Testis (tissue), 3 donors: ENCODE results near the gene PPP2R2C. TPM values are rescaled to one million over a fixed set of nuclear protein-coding genes. Genes with fewer than 3 reads are reported as not detected.
A peak's percentile ranks its signal among the peaks of the same experiment; 100 is the strongest.

Experiments used
- DNase-seq: peaks from one replicate; pipeline ENCODE4 v3.0.0-alpha.2; 2019
- H3K27ac ChIP-seq, 2 donors: fragments of 200-600 bp; sonication (generic); one replicate each; pipeline ENCODE4 v1.5.1; 2019
- H3K27me3 ChIP-seq: fragments of 200-600 bp; sonication (generic); one replicate; pipeline ENCODE4 v1.5.1; 2019
- H3K36me3 ChIP-seq: fragments of 200-600 bp; sonication (generic); one replicate; pipeline ENCODE4 v1.5.1; 2017; ENCODE audit warnings: low read depth; ENCODE audit errors: missing control alignments
- H3K4me1 ChIP-seq: fragments of 200-600 bp; sonication (generic); one replicate; pipeline ENCODE4 v1.5.1; 2019
- H3K4me3 ChIP-seq, 2 donors: fragments of 200-600 bp; sonication (generic); one replicate each; pipeline ENCODE4 v1.5.1; 2017 to 2019
- H3K9me3 ChIP-seq: fragments of 200-600 bp; sonication (generic); one replicate; pipeline ENCODE4 v1.5.1; 2017
- POLR2A ChIP-seq: fragments of 450-650 bp; IDR thresholded peaks from one replicate; pipeline ENCODE4 v1.6.1; 2017; ENCODE audit warnings: antibody characterized with exemption, mild to moderate bottlenecking, moderate library complexity
- WGBS, 2 donors: methylation state at CpG; one replicate each; pipeline ENCODE4 v1.1.5; 2018; 5-methylcytosine and 5-hydroxymethylcytosine counted together
- intact Hi-C: fragments of 100-400 bp; cut with DNase I; formaldehyde crosslinking; loops from one replicate; pipeline ENCODE4 v1.15.1; 2023; ENCODE audit warnings: low total_unique reads
- polyA plus RNA-seq: library from polyadenylated mRNA; stranded (reverse); fragments of 350-450 nt; fragmentation: Illumina TruSeq; extraction: RNeasy Lipid Tissue Mini Kit (QIAGEN cat#74804); gene quantifications from one replicate; pipeline ENCODE4 v1.2.3, GENCODE V29; 2014; ENCODE audit warnings: low read depth, low replicate concordance; ENCODE audit not compliant: insufficient read depth
- total RNA-seq, 2 donors: library from RNA; depleted of rRNA; stranded (reverse); fragments of >200 nt; gene quantifications; one replicate each; pipeline ENCODE4 v1.2.3, GENCODE V29; 2016
- TF ChIP-seq, protein P1 (sequence below), 3 experiments: fragments of 450-650 bp in 2 of 3; fragments of 200-600 bp in 1 of 3; sonication (generic) in 1 of 3; IDR thresholded peaks; one replicate each; pipeline ENCODE4 v1.5.1; 2016 to 2019; ENCODE audit warnings: antibody characterized with exemption in 3 of 3, mild to moderate bottlenecking in 2 of 3, moderate library complexity in 1 of 3

PPP2R2C gene
- total and polyA plus RNA-seq, 3 donors from 2014 or later, result 7.9 to 20.4 (median 13.1) TPM

DNA sequence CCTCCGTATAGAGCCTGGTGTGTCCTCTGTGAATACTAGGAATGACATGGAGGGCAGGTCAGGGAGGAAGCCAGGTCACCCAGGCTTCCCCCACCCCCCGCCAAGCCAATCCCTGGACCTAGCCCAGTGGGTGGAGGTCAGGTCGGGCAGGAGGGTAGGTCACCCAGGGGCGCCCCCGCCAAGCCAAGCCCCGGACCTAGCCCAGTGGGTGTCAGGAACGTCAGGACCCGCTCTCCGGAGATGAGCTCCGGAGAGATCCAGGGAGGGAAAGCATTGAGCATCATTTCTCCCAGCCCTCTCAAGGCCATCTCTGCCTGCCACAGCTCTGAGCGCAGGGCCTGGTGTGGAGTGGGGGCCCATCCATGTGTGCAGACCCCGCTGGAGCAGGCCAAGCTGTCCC lies 154.2 kb downstream of the PPP2R2C start:
- intact Hi-C loops, result no loop called here
- TF ChIP-seq POLR2A, result no peak
- TF ChIP-seq, protein P1, sequence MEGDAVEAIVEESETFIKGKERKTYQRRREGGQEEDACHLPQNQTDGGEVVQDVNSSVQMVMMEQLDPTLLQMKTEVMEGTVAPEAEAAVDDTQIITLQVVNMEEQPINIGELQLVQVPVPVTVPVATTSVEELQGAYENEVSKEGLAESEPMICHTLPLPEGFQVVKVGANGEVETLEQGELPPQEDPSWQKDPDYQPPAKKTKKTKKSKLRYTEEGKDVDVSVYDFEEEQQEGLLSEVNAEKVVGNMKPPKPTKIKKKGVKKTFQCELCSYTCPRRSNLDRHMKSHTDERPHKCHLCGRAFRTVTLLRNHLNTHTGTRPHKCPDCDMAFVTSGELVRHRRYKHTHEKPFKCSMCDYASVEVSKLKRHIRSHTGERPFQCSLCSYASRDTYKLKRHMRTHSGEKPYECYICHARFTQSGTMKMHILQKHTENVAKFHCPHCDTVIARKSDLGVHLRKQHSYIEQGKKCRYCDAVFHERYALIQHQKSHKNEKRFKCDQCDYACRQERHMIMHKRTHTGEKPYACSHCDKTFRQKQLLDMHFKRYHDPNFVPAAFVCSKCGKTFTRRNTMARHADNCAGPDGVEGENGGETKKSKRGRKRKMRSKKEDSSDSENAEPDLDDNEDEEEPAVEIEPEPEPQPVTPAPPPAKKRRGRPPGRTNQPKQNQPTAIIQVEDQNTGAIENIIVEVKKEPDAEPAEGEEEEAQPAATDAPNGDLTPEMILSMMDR (IDR thresholded peaks at IDR 0.05), result no peak
- Histone ChIP-seq H3K4me1 (peaks cover 4% of the 10 kb centered on the region), H3K27ac (no peak overlapping the region), H3K4me3 (no peak overlapping the region), H3K9me3 (no peaks in the 10 kb centered on the region), H3K36me3 (no peaks in the 10 kb centered on the region), H3K27me3 (no peaks in the 10 kb centered on the region)
- no peak for DNase-seq
- 74 to 94% methylated on average over 3 to 12 of the region's 12 CpGs for WGBS, 2 donors

DNA sequence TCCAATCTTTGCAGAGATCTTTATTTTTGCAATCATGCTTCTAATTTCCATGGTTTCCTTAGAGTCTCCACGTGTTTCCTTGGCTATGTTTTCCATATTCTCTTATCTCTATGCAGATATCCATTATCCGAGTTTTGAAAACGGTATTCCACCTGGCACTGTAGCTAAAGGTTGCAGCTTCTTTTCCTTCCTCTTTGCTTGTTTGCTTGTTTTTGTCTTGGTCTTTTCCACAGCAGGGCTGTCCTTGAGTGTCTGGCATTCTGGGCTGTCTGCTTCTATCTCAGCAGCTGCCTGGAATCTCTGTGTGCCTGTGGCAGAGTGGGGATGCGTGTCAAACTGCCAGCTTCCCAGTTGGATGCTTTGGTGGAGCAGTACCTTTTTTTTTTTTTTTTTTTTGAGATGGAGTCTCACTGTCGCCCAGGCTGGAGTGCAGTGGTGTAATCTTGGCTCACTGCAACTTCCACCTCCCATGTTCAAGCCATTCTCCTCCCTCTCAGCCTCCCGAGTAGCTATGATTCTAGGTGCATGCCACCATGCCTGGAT lies 155.9 kb downstream of the PPP2R2C start:
- no peaks in the 10 kb centered on the region for H3K9me3 ChIP-seq
- no peak overlapping the region for H3K4me3 ChIP-seq
- H3K27me3 ChIP-seq, result no peaks in the 10 kb centered on the region
- no peak overlapping the region for H3K27ac ChIP-seq
- peaks cover 4% of the 10 kb centered on the region for H3K4me1 ChIP-seq
- WGBS, 2 donors, result 50 to 59% methylated on average over 6 of the region's 6 CpGs
- peak; percentile 41 for DNase-seq
- H3K36me3 ChIP-seq, result no peaks in the 10 kb centered on the region
- intact Hi-C loops, result no loop called here
- TF ChIP-seq, protein P1 (IDR thresholded peaks at IDR 0.05), result no peak

DNA sequence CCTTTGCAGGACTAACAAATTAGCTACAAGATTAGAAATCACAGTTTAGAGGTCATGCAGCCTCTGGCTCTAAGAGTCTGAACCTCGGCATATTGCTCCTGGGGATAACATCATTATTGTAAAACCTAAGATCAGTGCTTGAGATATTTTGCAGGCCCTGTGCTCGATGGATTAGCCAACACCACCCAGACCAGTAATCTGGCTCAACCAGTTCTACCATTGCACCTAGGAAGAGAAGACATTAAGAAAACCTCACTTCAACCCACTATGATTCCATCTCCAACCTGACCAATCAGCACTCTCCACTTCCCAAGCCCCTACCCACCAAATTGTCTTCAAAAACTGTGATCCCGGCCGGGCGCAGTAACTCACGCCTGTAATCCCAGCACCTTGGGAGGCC lies 159.2 kb downstream of the PPP2R2C start:
- no peak for TF ChIP-seq POLR2A
- TF ChIP-seq, protein P1 (IDR thresholded peaks at IDR 0.05), result no peak
- 80 to 83% methylated on average over 6 of the region's 6 CpGs for WGBS, 2 donors
- no peak for DNase-seq
- H3K9me3 ChIP-seq, result no peaks in the 10 kb centered on the region
- H3K27me3 ChIP-seq, result no peaks in the 10 kb centered on the region
- no peak overlapping the region for H3K4me3 ChIP-seq
- no peak overlapping the region for H3K27ac ChIP-seq
- no peaks in the 10 kb centered on the region for H3K36me3 ChIP-seq
- H3K4me1 ChIP-seq, result peaks cover 4% of the 10 kb centered on the region
- intact Hi-C loops, result no loop called here

DNA sequence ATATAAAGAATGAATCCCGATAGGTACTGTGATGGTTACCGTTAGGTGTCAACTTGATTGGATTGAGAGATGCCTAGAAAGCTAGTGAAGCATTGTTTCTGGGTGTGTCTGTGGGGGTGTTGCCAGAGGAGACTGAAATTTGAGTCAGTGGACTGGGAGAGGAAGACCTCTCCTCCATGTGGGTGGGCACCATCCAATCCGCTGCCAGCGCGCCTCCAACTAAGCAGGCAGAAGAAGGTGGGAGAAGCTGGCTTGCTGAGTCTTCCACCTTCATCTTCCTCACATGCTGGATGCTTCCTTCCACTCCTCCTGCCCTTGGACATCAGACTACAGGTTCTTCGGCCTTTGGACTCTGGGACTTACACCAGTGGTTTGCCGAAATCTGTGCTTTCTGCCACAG lies 162.6 kb downstream of the PPP2R2C start:
- DNase-seq, result no peak
- Histone ChIP-seq H3K27me3 (no peaks in the 10 kb centered on the region), H3K9me3 (no peaks in the 10 kb centered on the region), H3K36me3 (no peaks in the 10 kb centered on the region), H3K4me1 (peaks cover 6% of the 10 kb centered on the region), H3K27ac (no peak overlapping the region), H3K4me3 (peak overlapping the region in 1 of 2 donors; percentile 74)
- TF ChIP-seq POLR2A, result no peak
- TF ChIP-seq, protein P1 (IDR thresholded peaks at IDR 0.05), result no peak
- 71 to 73% methylated on average over 7 of the region's 7 CpGs for WGBS, 2 donors
- intact Hi-C loops, result no loop called here
